H1 (cell line): ENCODE results near the gene ACADSB. TPM values are rescaled to one million over a fixed set of nuclear protein-coding genes. Genes with fewer than 3 reads are reported as not detected.

Source experiments
- CTCF ChIA-PET: fragments of 300-600 bp; sonication (Branson Sonifier 250); formaldehyde crosslinking; loops from one replicate; lab custom pipeline; 2021; ENCODE audit not compliant: partially characterized antibody; lab: Charles Lee
- POLR2A ChIA-PET: fragments of 300-600 bp; sonication (Branson Sonifier 250); formaldehyde crosslinking; loops from one replicate; lab custom pipeline; 2021; ENCODE audit warnings: inconsistent platforms; ENCODE audit not compliant: partially characterized antibody; lab: Charles Lee
- DNase-seq, 2 experiments: peaks; one replicate each; pipeline versions ENCODE4 v3.0.0 to v3.0.0-alpha.2; 2010 to 2022; ENCODE audit warnings: low spot score in 2 of 2, low read depth in 1 of 2, mixed read lengths in 1 of 2
- FAIRE-seq: peaks from 2 replicates; lab custom pipeline; 2011; peaks lifted over from hg19 to GRCh38; lab: Jason Lieb, UNC
- H2AFZ ChIP-seq: 2 replicates; pipeline ENCODE4 v1.8.1; 2012; ENCODE audit warnings: low read length, inconsistent platforms
- H2AK5ac ChIP-seq: 2 replicates; pipeline ENCODE4 v1.6.1; 2013; ENCODE audit warnings: low read depth, low read length
- H2BK120ac ChIP-seq: replicated peaks from 2 replicates; pipeline ENCODE3; 2013; ENCODE audit warnings: low read depth, low read length, inconsistent platforms
- H2BK12ac ChIP-seq: 2 replicates; pipeline ENCODE4 v1.6.1; 2013; ENCODE audit warnings: low read depth, low read length
- H2BK15ac ChIP-seq: 2 replicates; pipeline ENCODE4 v1.6.1; 2013; ENCODE audit warnings: low read length
- H2BK20ac ChIP-seq: 2 replicates; pipeline ENCODE4 v1.6.1; 2013; ENCODE audit warnings: low read length
- H2BK5ac ChIP-seq: 2 replicates; pipeline ENCODE4 v1.6.1; 2013; ENCODE audit warnings: low read depth, low read length
- H3K14ac ChIP-seq: 2 replicates; pipeline ENCODE4 v1.6.1; 2013; ENCODE audit warnings: inconsistent platforms; ENCODE audit not compliant: insufficient read length
- H3K18ac ChIP-seq: 2 replicates; pipeline ENCODE4 v1.6.1; 2013; ENCODE audit warnings: low read length; ENCODE audit errors: extremely low read depth
- H3K23ac ChIP-seq: 2 replicates; pipeline ENCODE4 v1.6.1; 2013; ENCODE audit warnings: inconsistent platforms; ENCODE audit not compliant: insufficient read length
- H3K23me2 ChIP-seq: 2 replicates; pipeline ENCODE4 v1.6.1; 2013; ENCODE audit warnings: low read depth, low read length
- H3K27ac ChIP-seq: 2 replicates; pipeline ENCODE4 v1.6.1; 2011; ENCODE audit warnings: low read depth, low read length, inconsistent platforms
- H3K27me3 ChIP-seq, 4 experiments: replicated peaks in 1 of 4; 1 replicate in 1 of 4; 2 replicates in 3 of 4; pipeline versions ENCODE4 v1.6.1 to v1.8.1; 2011 to 2013; ENCODE audit warnings: low read length in 3 of 4, mild to moderate bottlenecking in 3 of 4, inconsistent platforms in 2 of 4, mixed read lengths in 2 of 4, moderate library complexity in 1 of 4; ENCODE audit not compliant: control insufficient read depth in 3 of 4, insufficient read depth in 3 of 4; ENCODE audit errors: extremely low read depth in 1 of 4
- H3K36me3 ChIP-seq, 4 experiments: 2 replicates each; pipeline versions ENCODE4 v1.6.1 to v1.8.1; 2011 to 2013; ENCODE audit warnings: mild to moderate bottlenecking in 4 of 4, low read length in 3 of 4, moderate library complexity in 2 of 4, control low read depth in 1 of 4, inconsistent platforms in 1 of 4; ENCODE audit not compliant: insufficient read depth in 4 of 4, control insufficient read depth in 2 of 4
- H3K4ac ChIP-seq: replicated peaks from 2 replicates; pipeline ENCODE3; 2013; ENCODE audit warnings: low read length, low read depth, mixed read lengths, inconsistent platforms; ENCODE audit not compliant: insufficient read length
- H3K4me1 ChIP-seq, 4 experiments: replicated peaks in 1 of 4; 1 replicate in 1 of 4; 2 replicates in 3 of 4; pipeline versions ENCODE4 v1.6.1 to v1.8.1; 2011 to 2013; ENCODE audit warnings: low read length in 3 of 4, inconsistent platforms in 2 of 4, mixed read lengths in 1 of 4; ENCODE audit not compliant: insufficient read depth in 4 of 4, control insufficient read depth in 3 of 4
- H3K4me2 ChIP-seq, 2 experiments: 2 replicates each; pipeline versions ENCODE4 v1.6.1 to v1.8.1; 2011 to 2013; ENCODE audit warnings: low read depth in 2 of 2, low read length in 2 of 2, control low read depth in 1 of 2, inconsistent platforms in 1 of 2, mild to moderate bottlenecking in 1 of 2; ENCODE audit not compliant: insufficient read depth in 1 of 2
- H3K4me3 ChIP-seq, 4 experiments: fragments of 200-600, 300-600 bp in 1 of 4; sonication (generic), shearing (Covaris generic), sonication (Bioruptor Twin) in 1 of 4; 2 replicates each; pipeline versions ENCODE4 v1.5.1 to v1.8.1; 2011 to 2016; ENCODE audit warnings: low read length in 4 of 4, low read depth in 3 of 4, control low read depth in 2 of 4, inconsistent platforms in 2 of 4, mild to moderate bottlenecking in 2 of 4, mixed read lengths in 1 of 4, moderate library complexity in 1 of 4; ENCODE audit not compliant: insufficient read depth in 2 of 4; ENCODE audit errors: extremely low read depth in 1 of 4
- H3K56ac ChIP-seq: replicated peaks from 2 replicates; pipeline ENCODE3; 2013; ENCODE audit warnings: low read depth, mild to moderate bottlenecking, mixed read lengths, low read length, inconsistent platforms; ENCODE audit not compliant: insufficient read length
- H3K79me1 ChIP-seq: 2 replicates; pipeline ENCODE4 v1.6.1; 2013; ENCODE audit warnings: low read depth, low read length, control low read depth
- H3K79me2 ChIP-seq, 2 experiments: 2 replicates each; pipeline versions ENCODE4 v1.6.1 to v1.8.1; 2012 to 2013; ENCODE audit warnings: low read length in 2 of 2, mild to moderate bottlenecking in 2 of 2, inconsistent platforms in 1 of 2; ENCODE audit not compliant: insufficient read depth in 2 of 2, control insufficient read depth in 1 of 2
- H3K9ac ChIP-seq, 4 experiments: replicated peaks in 1 of 4; 1 replicate in 1 of 4; 2 replicates in 3 of 4; pipeline versions ENCODE4 v1.6.1 to v1.8.1; 2011 to 2013; ENCODE audit warnings: low read depth in 3 of 4, low read length in 3 of 4, control low read depth in 2 of 4, mild to moderate bottlenecking in 2 of 4, moderate library complexity in 2 of 4, inconsistent platforms in 1 of 4; ENCODE audit errors: extremely low read depth in 1 of 4
- H3K9me3 ChIP-seq, 2 experiments: 2 replicates each; pipeline versions ENCODE4 v1.6.1 to v1.8.1; 2012 to 2013; ENCODE audit warnings: mild to moderate bottlenecking in 2 of 2, moderate library complexity in 2 of 2, control low read depth in 1 of 2, inconsistent platforms in 1 of 2, low read depth in 1 of 2, low read length in 1 of 2, mixed read lengths in 1 of 2; ENCODE audit not compliant: insufficient read depth in 2 of 2
- H4K20me1 ChIP-seq, 2 experiments: replicated peaks in 1 of 2; 2 replicates each; pipeline versions ENCODE3 to v1.8.1; 2011 to 2013; ENCODE audit warnings: inconsistent platforms in 2 of 2, low read length in 2 of 2, mild to moderate bottlenecking in 1 of 2; ENCODE audit not compliant: insufficient read depth in 2 of 2, control insufficient read depth in 1 of 2
- H4K5ac ChIP-seq: 2 replicates; pipeline ENCODE4 v1.6.1; 2013; ENCODE audit warnings: low read length, low read depth, mixed read lengths, inconsistent platforms; ENCODE audit not compliant: insufficient read length
- H4K8ac ChIP-seq: 2 replicates; pipeline ENCODE4 v1.8.0; 2013; ENCODE audit warnings: mild to moderate bottlenecking, moderate library complexity, low read length, inconsistent platforms; ENCODE audit not compliant: insufficient read depth; ENCODE audit errors: extremely low read depth
- H4K91ac ChIP-seq: replicated peaks from 2 replicates; pipeline ENCODE3; 2013; ENCODE audit warnings: low read length, mixed read lengths, inconsistent platforms; ENCODE audit not compliant: insufficient read length
- BRCA1 ChIP-seq: IDR thresholded peaks from 2 replicates; pipeline ENCODE4 v1.6.1; 2012; ENCODE audit warnings: low read depth, low read length, improper control_type of control experiment
- EP300 ChIP-seq, 2 experiments: IDR thresholded peaks; 1 replicate in 1 of 2; 2 replicates in 1 of 2; pipeline ENCODE4 v1.6.1; 2011 to 2012; ENCODE audit warnings: low read depth in 2 of 2, low read length in 2 of 2, mild to moderate bottlenecking in 2 of 2, borderline replicate concordance in 1 of 2, inconsistent platforms in 1 of 2, moderate library complexity in 1 of 2
- GABPA ChIP-seq: IDR thresholded peaks from 2 replicates; pipeline ENCODE4 v1.6.1; 2011; ENCODE audit warnings: mild to moderate bottlenecking, low read length, moderate library complexity, borderline replicate concordance; ENCODE audit not compliant: insufficient read depth
- KDM4A ChIP-seq: IDR thresholded peaks from one replicate; pipeline ENCODE4 v1.7.1; 2012; ENCODE audit warnings: low read depth, mild to moderate bottlenecking, moderate library complexity, low read length, inconsistent platforms; ENCODE audit not compliant: severe bottlenecking
- PHF8 ChIP-seq: fragments of 200-600 bp; sonication (generic); conservative IDR thresholded peaks from 2 replicates; pipeline ENCODE4 v1.7.1; 2012; ENCODE audit warnings: low read depth, mild to moderate bottlenecking, inconsistent platforms, low read length, moderate library complexity
- POLR2A ChIP-seq, 2 experiments: IDR thresholded peaks; 1 replicate in 1 of 2; 2 replicates in 1 of 2; pipeline ENCODE4 v1.6.1; 2011; ENCODE audit warnings: low read depth in 2 of 2, low read length in 2 of 2, mild to moderate bottlenecking in 2 of 2; ENCODE audit errors: control extremely low read depth in 1 of 2
- TEAD4 ChIP-seq: IDR thresholded peaks from 2 replicates; pipeline ENCODE4 v1.6.1; 2012; ENCODE audit warnings: low read depth, low read length, inconsistent platforms, mixed read lengths
- WGBS, 2 experiments: shearing (Covaris generic) in 1 of 2; methylation state at CpG; one replicate each; pipeline versions ENCODE4 v1.1.6 to v1.1.7; 2013 to 2015; ENCODE audit warnings: low lambda C conversion rate in 2 of 2, mixed read lengths in 2 of 2, inconsistent platforms in 1 of 2, low coverage in 1 of 2, missing lambda C conversion rate in 1 of 2; ENCODE audit not compliant: insufficient replicate concordance in 2 of 2, insufficient coverage in 1 of 2, insufficient read length in 1 of 2; ENCODE audit errors: extremely low coverage in 1 of 2, missing lambda C conversion rate in 1 of 2; 5-methylcytosine and 5-hydroxymethylcytosine counted together
- polyA plus RNA-seq, 7 experiments: library from polyadenylated mRNA; depleted of rRNA in 3 of 7; stranded (reverse) in 5 of 7; unstranded in 2 of 7; fragments of >200 nt in 5 of 7; fragments of 200-250 nt in 2 of 7; gene quantifications; 1 replicate in 5 of 7; 2 replicates in 1 of 7; 4 replicates in 1 of 7; pipeline versions ENCODE4 v1.2.1 to v1.2.3, GENCODE V29; 2011 to 2013; ENCODE audit warnings: missing spikeins in 2 of 7, mixed read lengths in 2 of 7
- total RNA-seq: library from RNA; stranded (reverse); fragmentation: NEBNext Ultra II Directional; extraction: Animal tissue kit (Norgen Biotek cat#: 25700); gene quantifications from 2 replicates; pipeline ENCODE4 v1.2.1, GENCODE V29; 2021
- TF ChIP-seq, protein P1 (sequence below): IDR thresholded peaks from 2 replicates; pipeline ENCODE4 v1.6.1; 2012; ENCODE audit warnings: inconsistent platforms

Gene ACADSB
- total and polyA plus RNA-seq, 2 of the 8 experiments (the other 6 are each of a cell fraction or from before 2014, with no cell fraction given): 5.6 to 11.2 TPM

DNA sequence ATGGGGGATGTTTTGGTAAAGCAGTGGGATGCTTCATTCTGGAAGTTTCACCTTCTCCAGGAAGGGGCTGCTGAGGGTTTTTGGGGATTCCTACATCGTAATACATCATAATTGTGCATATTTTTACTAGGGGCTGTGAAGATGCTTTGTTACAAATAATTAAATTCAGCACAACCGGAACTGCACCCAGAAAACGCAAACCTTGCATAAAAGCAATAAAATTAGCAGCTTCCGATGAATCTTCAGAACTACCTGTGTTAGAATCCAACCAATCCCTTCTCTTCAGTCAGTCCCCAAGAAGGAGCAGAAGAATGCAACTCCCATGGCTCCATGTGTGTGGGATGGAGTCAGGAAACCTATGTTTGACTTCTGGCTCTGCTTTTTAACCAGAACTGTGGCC, 78.5 kb downstream of the ACADSB start:
- Histone ChIP-seq H3K27ac (no peak overlapping the region), H4K20me1 (no peaks in the 10 kb centered on the region), H4K91ac (no peak overlapping the region), H2AFZ (no peak overlapping the region)
- no peak for DNase-seq
- TF ChIP-seq GABPA: no peak
- no peak for TF ChIP-seq POLR2A (IDR thresholded peaks at IDR 0.05; ENCODE audit: control extremely low read depth in 1 of 2, low read depth in 2 of 2, low read length in 2 of 2)
- no peak for TF ChIP-seq KDM4A
- TF ChIP-seq EP300 (IDR thresholded peaks at IDR 0.05; ENCODE audit: borderline replicate concordance in 1 of 2, low read depth in 2 of 2, low read length in 2 of 2): no peak
- TF ChIP-seq, protein P1, sequence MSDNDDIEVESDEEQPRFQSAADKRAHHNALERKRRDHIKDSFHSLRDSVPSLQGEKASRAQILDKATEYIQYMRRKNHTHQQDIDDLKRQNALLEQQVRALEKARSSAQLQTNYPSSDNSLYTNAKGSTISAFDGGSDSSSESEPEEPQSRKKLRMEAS: no peak
- no peak for TF ChIP-seq TEAD4
- TF ChIP-seq BRCA1: no peak
- no peak for TF ChIP-seq PHF8
- TF ChIP-seq, all 59 proteins: peak for 0
- no peak overlapping the region for H3K4me3 ChIP-seq
- H2BK5ac ChIP-seq: no peak overlapping the region
- CTCF ChIA-PET: interaction anchor here (1.0 kb wide), 2 partner anchors 10 to 372 kb away, joined by 3 read pairs; no protein-coding TSS in a partner anchor
- no peak for FAIRE-seq
- WGBS, 2 experiments: 83% methylated on average over 4 of the region's 4 CpGs; no CpG with 5 or more reads in 1 of the 2 experiments
- H3K14ac ChIP-seq: no peak overlapping the region
- H2BK20ac ChIP-seq: no peak overlapping the region
- no peaks in the 10 kb centered on the region for H3K79me2 ChIP-seq
- H2BK12ac ChIP-seq: no peak overlapping the region
- no peaks in the 10 kb centered on the region for H3K27me3 ChIP-seq
- no peak overlapping the region for H4K8ac ChIP-seq
- POLR2A ChIA-PET: no interaction called here
- no peak overlapping the region for H2AK5ac ChIP-seq
- no peak overlapping the region for H3K4me2 ChIP-seq
- no peak overlapping the region for H2BK120ac ChIP-seq
- H3K36me3 ChIP-seq: no peaks in the 10 kb centered on the region
- no peak overlapping the region for H3K18ac ChIP-seq
- H3K9ac ChIP-seq: no peak overlapping the region
- H3K56ac ChIP-seq: no peak overlapping the region
- H3K4ac ChIP-seq: no peak overlapping the region
- peaks cover 0 to 3% (median 1%) of the 10 kb centered on the region in 4 experiments; a peak in 1 of 7 replicates for H3K4me1 ChIP-seq
- no peak overlapping the region for H3K23ac ChIP-seq
- H4K5ac ChIP-seq: no peak overlapping the region
- H3K9me3 ChIP-seq: no peaks in the 10 kb centered on the region
- no peaks in the 10 kb centered on the region for H3K79me1 ChIP-seq
- no peak overlapping the region for H2BK15ac ChIP-seq
- H3K23me2 ChIP-seq: peaks cover 3% of the 10 kb centered on the region; the same call in 1 of the 2 replicates
